Stimulated activated CD4-positive, alpha-beta T cell treated with anti-CD3 and anti-CD28 coated beads, Interleukin-1b, Interleukin-23, amount 100 ng/mL, for 24 hours (primary cell): Measurements from ENCODE around the gene ZNF679.
"Not testable (repeated sequence)": the region's sequence is repeated elsewhere in the genome, so short reads cannot be mapped to it uniquely, and the experiment has no call there.

Experiments used
- DNase-seq, 4 experiments: peaks; one replicate each; pipeline ENCODE4 v3.0.0-alpha.2; 2020; ENCODE audit warnings: low read depth in 4 of 4, low spot score in 1 of 4

Gene ZNF679

DNA sequence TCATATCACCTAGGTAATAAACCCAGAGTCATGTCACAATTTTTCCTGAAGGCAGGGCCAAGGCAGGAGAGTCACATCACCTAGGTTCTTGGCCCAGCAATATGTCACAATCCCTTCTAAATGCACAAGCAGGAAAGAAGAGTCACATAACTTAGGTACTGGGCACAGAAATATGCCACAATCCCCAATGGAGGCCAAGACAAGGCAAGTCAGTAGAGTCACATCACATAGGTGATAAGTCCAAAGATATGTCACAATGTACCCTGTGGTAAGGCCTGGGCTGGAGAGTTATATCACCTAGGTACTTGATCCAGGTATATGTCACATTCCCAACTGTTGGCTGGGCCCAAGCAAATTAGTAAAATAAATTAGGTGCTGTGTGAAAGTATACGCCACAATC is at the start of gene ZNF679:
Gene ZNF679, plus strand, starts transcription at position 301 of the 400 bp plus-strand sequence. CDS start 20,644 bp downstream, outside the sequence.
- not testable (repeated sequence) for DNase-seq

DNA sequence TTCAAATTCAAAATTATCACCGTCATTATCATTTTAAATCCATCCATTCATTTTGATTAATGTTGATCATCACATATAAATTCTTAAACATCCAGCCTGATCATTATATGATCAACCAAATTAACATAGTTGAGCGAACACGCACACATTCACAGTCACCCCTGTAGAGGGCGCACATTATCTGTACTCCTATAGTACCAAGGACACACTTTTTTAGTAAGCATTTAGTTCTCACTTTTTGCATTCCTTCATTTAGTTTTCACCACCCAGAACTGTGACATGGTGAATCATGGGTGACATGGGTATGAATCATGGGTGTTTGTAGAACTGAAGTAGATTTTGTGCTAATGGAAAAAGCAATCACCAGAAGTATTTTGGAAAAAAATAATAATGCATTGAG is 47.3 kb upstream of the ZNF679 start:
- DNase-seq: no peak

- DNase-seq: no peak
Measured at GRCh38 chr7:64181586-64181985, 46.7 kb upstream of the ZNF679 start.

DNA sequence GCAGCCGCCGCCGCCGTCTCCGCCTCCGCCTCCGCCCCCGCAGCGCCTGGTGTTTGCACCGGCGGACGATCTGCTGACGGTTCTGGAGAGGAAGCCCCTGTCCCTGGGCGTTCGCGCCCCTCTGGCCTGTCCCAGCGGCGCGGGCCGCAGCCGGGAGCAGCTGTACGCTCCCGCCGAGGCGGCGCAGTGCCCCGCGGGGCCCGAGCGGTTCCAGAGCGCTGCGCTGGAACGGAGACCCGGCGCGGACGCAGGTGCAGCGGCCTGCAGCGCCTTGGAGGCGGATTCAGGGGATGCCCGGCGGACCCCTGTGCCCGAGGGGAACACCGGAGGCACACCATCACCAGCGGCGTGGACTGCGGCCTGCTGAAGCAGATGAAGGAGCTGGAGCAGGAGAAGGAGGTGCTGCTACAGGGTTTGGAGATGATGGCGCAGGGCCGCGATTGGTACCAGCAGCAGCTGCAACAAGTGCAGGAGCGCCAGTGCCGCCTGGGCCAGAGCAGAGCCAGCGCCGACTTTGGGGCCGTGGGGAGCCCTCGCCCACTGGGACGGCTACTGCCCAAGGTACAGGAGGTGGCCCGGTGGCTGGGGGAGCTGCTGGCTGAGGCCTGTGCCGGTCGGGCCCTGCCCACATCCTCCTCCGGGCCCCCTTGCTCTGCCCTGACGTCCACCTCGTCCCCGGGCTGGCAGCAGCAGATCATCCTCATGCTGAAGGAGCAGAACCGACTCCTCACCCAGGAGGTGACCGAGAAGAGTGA is 46.1 kb upstream of the ZNF679 start:
- no peak for DNase-seq

GRCh38 chr7:64183126-64183742 is 45.0 kb upstream of the ZNF679 start:
- DNase-seq: peak in 2 of 4 experiments; percentile 18 to 36

GRCh38 chr7:64183827-64184372 is 44.4 kb upstream of the ZNF679 start:
- no peak for DNase-seq

GRCh38 chr7:64184376-64184775 is 43.9 kb upstream of the ZNF679 start:
- no peak for DNase-seq

DNA sequence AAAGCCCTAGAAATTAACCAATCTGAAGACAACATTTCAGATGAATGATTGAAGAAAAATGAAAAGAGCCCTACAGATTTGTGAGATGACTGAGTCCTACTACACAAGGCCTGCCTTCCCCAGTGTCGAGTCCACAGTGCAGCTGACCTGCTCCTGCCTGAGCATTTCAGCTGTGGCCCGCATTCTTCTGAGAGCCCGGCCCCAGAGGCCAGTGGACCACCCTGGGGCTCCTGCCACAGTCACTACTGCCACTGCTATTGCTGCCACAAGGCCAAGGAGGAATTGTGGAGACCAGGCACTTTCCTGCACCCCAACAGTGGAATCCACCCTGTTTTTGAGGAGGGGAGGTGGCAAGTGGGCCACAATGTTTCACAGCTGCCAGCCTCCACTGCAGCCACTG is 40.9 kb upstream of the ZNF679 start:
- DNase-seq: no peak

GRCh38 chr7:64192148-64192704 is 36.0 kb upstream of the ZNF679 start:
- DNase-seq: no peak

GRCh38 chr7:64192775-64193174 is 35.5 kb upstream of the ZNF679 start:
- DNase-seq: no peak

- no peak for DNase-seq
Measured at GRCh38 chr7:64206903-64207302, 21.4 kb upstream of the ZNF679 start, which contains the start of gene ZNF735. Gene ZNF735 (plus strand): TSS chr7:64207203. CDS start chr7:64207203, 0 bp downstream.

DNA sequence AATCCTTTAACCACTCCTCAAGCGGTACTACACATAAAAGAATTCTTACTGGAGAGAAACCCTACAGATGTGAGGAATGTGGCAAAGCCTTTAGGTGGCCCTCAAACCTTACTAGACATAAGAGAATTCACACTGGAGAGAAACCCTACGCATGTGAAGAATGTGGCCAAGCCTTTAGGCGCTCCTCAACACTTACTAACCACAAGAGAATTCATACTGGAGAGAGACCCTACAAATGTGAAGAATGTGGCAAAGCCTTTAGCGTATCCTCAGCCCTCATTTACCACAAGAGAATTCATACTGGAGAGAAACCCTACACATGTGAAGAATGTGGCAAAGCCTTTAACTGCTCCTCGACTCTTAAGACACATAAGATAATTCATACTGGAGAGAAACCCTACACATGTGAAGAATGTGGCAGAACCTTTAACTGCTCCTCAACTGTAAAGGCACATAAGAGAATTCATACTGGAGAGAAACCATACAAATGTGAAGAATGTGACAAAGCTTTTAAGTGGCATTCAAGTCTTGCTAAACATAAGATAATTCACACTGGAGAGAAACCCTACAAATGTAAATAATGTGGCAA is 8.5 kb upstream of the ZNF679 start:
- not testable (repeated sequence) for DNase-seq

DNA sequence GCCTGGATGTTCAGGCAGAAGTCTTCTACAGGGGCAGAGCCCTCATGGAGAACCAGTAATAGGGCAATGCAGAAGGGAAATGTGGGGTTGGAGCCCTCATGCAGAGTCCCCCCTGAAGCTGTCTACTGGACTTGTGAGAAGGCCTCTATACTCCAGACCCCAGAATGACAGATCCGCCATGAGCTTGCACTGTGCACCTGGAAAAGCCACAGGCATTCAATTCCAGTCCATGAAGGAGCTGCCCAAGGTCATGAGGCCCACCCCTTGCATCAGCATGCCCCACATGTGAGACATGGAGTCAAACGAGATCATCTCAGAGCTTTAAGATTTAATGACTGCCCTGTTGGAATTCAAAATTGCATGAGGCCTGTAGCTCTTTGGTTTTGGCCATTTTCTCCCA is 4.9 kb upstream of the ZNF679 start:
- DNase-seq: no peak

GRCh38 chr7:64266341-64266919 is 38.2 kb downstream of the ZNF679 start:
- no peak for DNase-seq

DNA sequence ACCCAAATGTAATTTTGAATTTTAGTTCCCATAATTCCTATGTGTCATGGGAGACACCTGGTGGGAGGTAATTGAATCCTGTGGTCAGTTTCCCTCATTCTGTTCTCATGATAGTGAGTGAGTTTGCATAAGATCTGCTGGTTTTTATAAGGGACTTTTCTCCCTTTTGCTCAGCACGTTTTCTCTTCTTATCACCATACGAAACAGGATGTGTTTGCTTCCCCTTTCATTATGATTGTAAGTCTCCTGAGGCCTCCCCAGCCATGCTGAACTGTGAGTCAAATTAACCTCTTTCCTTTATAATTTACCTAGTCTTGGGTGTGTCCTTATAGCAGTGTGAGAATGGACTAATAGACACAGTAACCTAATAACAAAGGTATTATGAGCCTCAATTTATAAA is 49.4 kb downstream of the ZNF679 start:
- DNase-seq: no peak

- no peak for DNase-seq
Measured at GRCh38 chr7:64294701-64295420, 66.6 kb downstream of the ZNF679 start.

DNA sequence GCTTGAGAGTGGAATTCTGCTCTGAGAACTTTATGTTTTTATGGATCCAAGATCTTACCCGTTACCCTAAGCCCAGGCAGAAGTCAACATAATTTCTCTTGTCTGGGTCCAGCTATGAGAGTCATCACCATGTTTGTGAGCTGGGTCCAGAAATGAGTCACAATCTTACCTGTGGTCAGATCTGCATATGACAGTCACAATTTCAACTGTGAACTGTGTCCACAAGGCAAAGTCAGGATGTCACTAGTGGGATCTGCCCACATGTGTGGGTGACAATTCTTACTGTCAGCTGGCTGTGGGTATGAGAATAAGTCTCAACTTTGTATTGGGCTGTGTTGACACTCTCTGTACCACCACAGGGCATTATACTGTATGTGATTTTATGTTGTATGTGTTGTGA is 69.1 kb downstream of the ZNF679 start:
- DNase-seq: not testable (repeated sequence)

- no peak for DNase-seq
Measured at GRCh38 chr7:64300641-64301405, 72.5 kb downstream of the ZNF679 start.

DNA sequence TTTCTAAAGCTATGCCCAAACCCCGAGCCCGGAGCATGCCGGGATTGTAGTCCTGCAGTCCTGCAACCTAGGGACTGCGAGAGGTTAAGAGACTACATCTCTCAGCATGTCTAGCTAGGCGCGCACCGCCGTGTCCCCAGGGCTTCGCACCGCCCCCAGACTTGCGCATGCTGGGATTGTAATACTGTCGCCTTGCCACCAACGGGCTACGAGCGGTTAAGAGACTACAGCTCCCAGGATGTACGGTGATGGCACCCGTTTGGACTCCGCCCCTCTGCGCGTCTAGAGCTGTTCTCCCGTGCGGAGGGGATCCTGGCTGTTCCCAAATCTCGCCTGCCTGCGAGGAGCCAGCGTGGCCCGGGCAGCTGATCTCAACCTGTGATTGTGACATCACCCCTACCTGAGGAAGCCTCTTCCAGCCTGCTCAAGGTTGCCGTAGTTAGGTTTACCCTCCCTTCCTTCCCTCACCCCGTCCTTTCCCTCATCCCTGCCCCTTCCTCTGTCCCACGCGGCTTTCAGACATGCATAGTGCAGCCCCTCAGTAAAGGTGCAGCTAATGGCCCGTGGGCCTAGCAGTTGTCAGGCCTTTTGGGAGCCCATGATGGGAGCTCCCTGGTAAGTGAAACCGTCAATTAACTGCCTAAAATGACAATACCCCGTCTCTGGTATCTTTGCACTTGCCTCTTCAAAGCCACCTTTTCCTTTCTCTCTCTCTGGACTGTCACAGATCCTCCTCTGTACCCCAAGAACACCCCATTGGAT is 79.2 kb downstream of the ZNF679 start:
- DNase-seq: peak; percentile 69 to 90 (median 80)
